SU-DHL-6 (cell line): ENCODE measurements around the gene SHISAL1.

Source experiments
- H2AFZ ChIP-seq: fragments of 200-600 bp; sonication (generic); 2 replicates; pipeline ENCODE4 v1.6.1; 2014; ENCODE audit warnings: low read depth, mild to moderate bottlenecking, moderate library complexity, mixed read lengths, antibody characterized with exemption, low read length; ENCODE audit not compliant: severe bottlenecking
- H3F3A ChIP-seq: fragments of 200-600 bp; shearing (Covaris generic); 2 replicates; pipeline ENCODE4 v1.6.0; 2016; ENCODE audit warnings: antibody characterized with exemption, mild to moderate bottlenecking; ENCODE audit not compliant: insufficient read depth
- H3K27ac ChIP-seq: fragments of 200-600 bp; sonication (generic); 2 replicates; pipeline ENCODE4 v1.5.1; 2016; ENCODE audit warnings: low read depth, mild to moderate bottlenecking, low read length, moderate library complexity, mixed read lengths
- H3K27me3 ChIP-seq: fragments of 200-600 bp; sonication (generic), shearing (Covaris generic); 2 replicates; pipeline ENCODE4 v1.6.0; 2014; ENCODE audit warnings: mild to moderate bottlenecking, low read length
- H3K36me3 ChIP-seq: fragments of 200-600 bp; sonication (generic); 2 replicates; pipeline ENCODE4 v1.6.1; 2014; ENCODE audit warnings: mild to moderate bottlenecking, low read length, mixed read lengths
- H3K4me2 ChIP-seq: fragments of 300-600, 200-600 bp; shearing (Covaris generic), sonication (generic); 2 replicates; pipeline ENCODE4 v1.6.0; 2014; ENCODE audit warnings: low read length, low read depth, mild to moderate bottlenecking; ENCODE audit not compliant: poor library complexity, severe bottlenecking
- H3K4me3 ChIP-seq: fragments of 200-600 bp; sonication (generic); 2 replicates; pipeline ENCODE4 v1.5.1; 2014; ENCODE audit warnings: antibody characterized with exemption, low read length, mild to moderate bottlenecking, mixed read lengths; ENCODE audit not compliant: insufficient read depth, poor library complexity, severe bottlenecking
- H3K79me2 ChIP-seq: fragments of 200-600 bp; sonication (generic); 2 replicates; pipeline ENCODE4 v1.6.1; 2014; ENCODE audit warnings: mild to moderate bottlenecking, low read length, moderate library complexity; ENCODE audit not compliant: insufficient read depth
- H3K9ac ChIP-seq: fragments of 200-600 bp; sonication (generic); 2 replicates; pipeline ENCODE4 v1.7.0; 2014; ENCODE audit warnings: mild to moderate bottlenecking, low read length
- H3K9me2 ChIP-seq: fragments of 200-600 bp; sonication (generic); replicated peaks from 2 replicates; pipeline ENCODE4 v1.6.1; 2014; ENCODE audit warnings: low read length; ENCODE audit not compliant: insufficient read depth
- H3K9me3 ChIP-seq: fragments of 200-600 bp; sonication (generic); 2 replicates; pipeline ENCODE4 v1.6.1; 2014; ENCODE audit warnings: low read length, mixed read lengths; ENCODE audit not compliant: insufficient read depth
- H4K20me1 ChIP-seq: fragments of 200-600 bp; sonication (generic); 2 replicates; pipeline ENCODE4 v1.6.1; 2014; ENCODE audit warnings: low read depth, mild to moderate bottlenecking, antibody characterized with exemption, low read length, moderate library complexity, mixed read lengths
- CTCF ChIP-seq: fragments of 200-600 bp; sonication (generic); IDR thresholded peaks from one replicate; pipeline ENCODE4 v1.5.1; 2017; ENCODE audit warnings: antibody characterized with exemption, mild to moderate bottlenecking, low read length, moderate library complexity; ENCODE audit not compliant: insufficient read depth, poor library complexity, severe bottlenecking
- EZH2phosphoT487 ChIP-seq: fragments of 200-600 bp; sonication (generic), shearing (Covaris generic); conservative IDR thresholded peaks from 2 replicates; pipeline ENCODE4 v1.6.1; 2018; ENCODE audit warnings: mild to moderate bottlenecking, antibody characterized with exemption, low read length, moderate library complexity, mixed read lengths

Gene SHISAL1

DNA sequence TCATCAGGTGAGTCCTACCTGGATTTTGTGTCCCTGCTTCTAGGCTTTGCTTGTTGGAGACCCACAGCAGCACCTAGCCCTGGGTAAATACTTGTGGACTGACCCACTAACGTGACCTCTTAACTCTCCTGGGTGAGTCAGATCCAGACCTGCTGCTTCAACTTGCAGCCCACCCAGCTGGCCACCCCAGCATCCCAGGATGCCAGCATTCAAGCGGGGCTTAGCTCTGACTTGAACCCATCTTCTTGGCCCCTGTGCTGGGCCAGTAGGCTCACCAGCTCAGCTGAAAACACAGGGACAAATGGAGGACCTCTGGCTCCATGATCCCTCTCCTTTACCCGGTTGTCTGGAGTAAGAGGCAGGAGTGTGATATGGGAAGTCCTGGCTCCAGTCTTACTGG lies 98.6 kb downstream of the SHISAL1 start:
- H3K9ac ChIP-seq: no peak overlapping the region
- H3K4me3 ChIP-seq: no peak overlapping the region
- H3K27ac ChIP-seq: no peak overlapping the region
- no peaks in the 10 kb centered on the region for H3K36me3 ChIP-seq
- no peaks in the 10 kb centered on the region for H3K9me2 ChIP-seq
- H4K20me1 ChIP-seq: no peaks in the 10 kb centered on the region
- no peaks in the 10 kb centered on the region for H3K79me2 ChIP-seq
- TF ChIP-seq CTCF: no peak
- no peak for TF ChIP-seq EZH2phosphoT487
- H3K4me2 ChIP-seq: no peak overlapping the region
- H2AFZ ChIP-seq: no peak overlapping the region
- H3K27me3 ChIP-seq: no peaks in the 10 kb centered on the region
- H3K9me3 ChIP-seq: no peaks in the 10 kb centered on the region
- no peaks in the 10 kb centered on the region for H3F3A ChIP-seq

GRCh38 chr22:44213489-44214043 lies 99.2 kb downstream of the SHISAL1 start:
- H3K36me3 ChIP-seq: no peaks in the 10 kb centered on the region
- H4K20me1 ChIP-seq: no peaks in the 10 kb centered on the region
- TF ChIP-seq EZH2phosphoT487: no peak
- TF ChIP-seq CTCF: no peak
- H3K4me2 ChIP-seq: no peak overlapping the region
- no peak overlapping the region for H3K4me3 ChIP-seq
- no peak overlapping the region for H3K27ac ChIP-seq
- no peak overlapping the region for H3K9ac ChIP-seq
- H3K9me3 ChIP-seq: no peaks in the 10 kb centered on the region
- no peaks in the 10 kb centered on the region for H3K9me2 ChIP-seq
- H3K27me3 ChIP-seq: no peaks in the 10 kb centered on the region
- H2AFZ ChIP-seq: no peak overlapping the region
- no peaks in the 10 kb centered on the region for H3K79me2 ChIP-seq
- no peaks in the 10 kb centered on the region for H3F3A ChIP-seq

- Histone ChIP-seq H3K9me2 (no peaks in the 10 kb centered on the region), H3K4me3 (no peak overlapping the region), H3K79me2 (no peaks in the 10 kb centered on the region), H3K9ac (no peak overlapping the region), H3K9me3 (no peaks in the 10 kb centered on the region), H3F3A (no peaks in the 10 kb centered on the region), H3K36me3 (no peaks in the 10 kb centered on the region), H3K27me3 (no peaks in the 10 kb centered on the region), H3K4me2 (no peak overlapping the region), H3K27ac (no peak overlapping the region), H4K20me1 (no peaks in the 10 kb centered on the region), H2AFZ (no peak overlapping the region)
- TF ChIP-seq CTCF (no peak), EZH2phosphoT487 (no peak)
Measured at GRCh38 chr22:44212936-44213335, 99.8 kb downstream of the SHISAL1 start.
